Dermis blood vessel endothelial cell (primary cell): ENCODE measurements around the gene STAC2. TPM values are rescaled to one million over a fixed set of nuclear protein-coding genes. Genes with fewer than 3 reads are reported as not detected.

ENCODE experiments used
- total RNA-seq: library from RNA; depleted of rRNA; stranded (reverse); fragments of >200 nt; gene quantifications from 2 replicates; pipeline ENCODE4 v1.2.3, GENCODE V29; 2014

Gene STAC2
- total RNA-seq, 1 donor from 2014 or later: 0.34 TPM

Other genes with a start within 250 kb of the STAC2 start
- not detected in 2 replicates for gene PLXDC1, start 74.3 kb downstream of the STAC2 start, total RNA-seq
- gene ARL5C, start 59.8 kb downstream of the STAC2 start, total RNA-seq: not detected in 2 replicates
- 1.0 and 2.8 TPM in 2 replicates for gene CACNB1, start 28.3 kb downstream of the STAC2 start, total RNA-seq
- gene RPL19, start 25.7 kb downstream of the STAC2 start, total RNA-seq: 1,928 and 2,101 TPM in 2 replicates
- gene FBXL20, start 175.7 kb upstream of the STAC2 start, total RNA-seq: 20.2 and 23.3 TPM in 2 replicates
- 18.9 and 32.2 TPM in 2 replicates for gene MED1, start 225.3 kb upstream of the STAC2 start, total RNA-seq
- 24.5 and 29.5 TPM in 2 replicates for gene CDK12, start 235.5 kb upstream of the STAC2 start, total RNA-seq